Ishikawa (cell line): ENCODE results near the gene GUCD1.

Experiments used
- CEBPB ChIP-seq: IDR thresholded peaks from 2 replicates; pipeline ENCODE4 v1.6.1; 2012
- CREB1 ChIP-seq: IDR thresholded peaks from 2 replicates; pipeline ENCODE4 v1.6.1; 2012; ENCODE audit warnings: low read depth
- EGR1 ChIP-seq: IDR thresholded peaks from 2 replicates; pipeline ENCODE4 v1.6.1; 2012
- EP300 ChIP-seq: IDR thresholded peaks from 2 replicates; pipeline ENCODE4 v1.6.1; 2012; ENCODE audit warnings: borderline replicate concordance
- FOXM1 ChIP-seq: IDR thresholded peaks from 2 replicates; pipeline ENCODE4 v1.6.1; 2012; ENCODE audit warnings: low read depth, borderline replicate concordance
- MAX ChIP-seq: IDR thresholded peaks from 2 replicates; pipeline ENCODE4 v1.6.1; 2012
- RAD21 ChIP-seq: IDR thresholded peaks from 2 replicates; pipeline ENCODE4 v1.6.1; 2012; ENCODE audit warnings: low read depth
- REST ChIP-seq: IDR thresholded peaks from 2 replicates; pipeline ENCODE4 v1.6.1; 2012; ENCODE audit warnings: low read depth, mild to moderate bottlenecking
- TAF1 ChIP-seq: IDR thresholded peaks from 2 replicates; pipeline ENCODE4 v1.6.1; 2012; ENCODE audit warnings: low read depth, mild to moderate bottlenecking
- TCF12 ChIP-seq: IDR thresholded peaks from 2 replicates; pipeline ENCODE4 v1.6.1; 2012; ENCODE audit warnings: low read depth
- YY1 ChIP-seq: IDR thresholded peaks from 2 replicates; pipeline ENCODE4 v1.6.1; 2012; ENCODE audit warnings: low read depth

- TF ChIP-seq REST (no peak), MAX (no peak), CEBPB (no peak), TAF1 (no peak), RAD21 (no peak), TCF12 (no peak), YY1 (no peak), EP300 (no peak), EGR1 (no peak), CREB1 (no peak), FOXM1 (no peak)
Measured at GRCh38 chr22:24566899-24567511, 12.1 kb upstream of the GUCD1 start.
